ENCODE data around the gene FHOD1. TPM values are rescaled to one million over a fixed set of nuclear protein-coding genes. Genes with fewer than 3 reads are reported as not detected.

The FHOD1 gene
- total and polyA plus RNA-seq, 2 of the 13 experiments (the other 11 are each of a cell fraction or from before 2014, with no cell fraction given): 20.0 to 20.8 TPM

DNA sequence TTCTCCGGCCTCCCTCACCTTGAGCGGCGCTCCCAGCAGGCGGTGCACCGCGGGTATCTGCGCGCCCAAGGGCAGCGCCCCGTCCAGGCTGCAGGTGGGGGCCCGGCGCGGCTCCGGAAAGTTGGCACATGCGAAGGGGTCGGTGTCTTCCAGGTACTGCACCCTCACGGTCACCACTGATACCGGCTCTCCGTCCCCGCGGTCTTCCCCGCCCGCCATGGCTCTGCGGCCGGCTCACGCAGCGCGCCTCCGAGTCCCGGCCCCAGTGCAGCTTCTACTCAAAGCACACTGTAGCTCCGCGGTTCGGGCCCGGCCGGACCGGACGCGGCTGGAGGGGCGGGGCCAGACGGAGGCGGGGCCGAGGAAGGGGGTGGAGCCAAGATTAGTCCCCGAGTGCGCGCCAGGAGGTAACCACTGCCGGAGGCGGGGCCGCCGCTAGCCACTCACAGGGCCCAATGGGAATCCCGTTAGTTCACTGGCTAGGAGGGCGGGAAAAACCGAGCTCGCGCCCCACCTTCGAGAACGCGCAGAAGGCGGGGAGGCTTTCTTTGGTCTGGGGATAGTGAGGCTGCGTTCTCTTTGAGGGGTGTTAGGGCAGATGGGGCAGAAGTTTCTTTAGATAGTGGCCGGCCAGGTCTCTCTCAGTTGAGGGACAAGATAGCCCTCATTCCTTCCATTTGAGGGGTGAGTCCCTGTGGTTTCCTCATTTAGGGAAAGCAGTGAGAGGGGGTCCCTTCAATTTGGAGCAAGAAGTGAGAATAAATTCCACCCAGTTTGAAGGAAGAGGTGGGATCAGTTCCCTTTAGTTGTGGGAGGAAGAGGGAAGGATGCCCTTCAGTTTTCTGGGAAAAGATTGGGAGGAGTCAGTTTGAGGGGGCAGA, at the start of gene FHOD1 (continued):
- TF ChIP-seq ZNF142 (CRISPR knock-in tag; IDR thresholded peaks at IDR 0.05) (peak; percentile 95), HOXD1 (CRISPR knock-in tag; IDR thresholded peaks at IDR 0.05) (peak; percentile 69; the same call in 1 of the 2 replicates), ZNF382 (CRISPR knock-in tag; IDR thresholded peaks at IDR 0.05; ENCODE audit: borderline replicate concordance) (no peak), RBAK (CRISPR knock-in tag; IDR thresholded peaks at IDR 0.05) (no peak), NRL (CRISPR knock-in tag; IDR thresholded peaks at IDR 0.05; ENCODE audit: borderline replicate concordance) (peak; percentile 89; the same call in 1 of the 2 replicates), ZNF280D (CRISPR knock-in tag; IDR thresholded peaks at IDR 0.05) (0 out of 2 replicates have a peak, but pooled peaks have one; percentile 34), AKNA (CRISPR knock-in tag; IDR thresholded peaks at IDR 0.05; ENCODE audit: borderline replicate concordance) (no peak)
- TF ChIP-seq, protein P1, sequence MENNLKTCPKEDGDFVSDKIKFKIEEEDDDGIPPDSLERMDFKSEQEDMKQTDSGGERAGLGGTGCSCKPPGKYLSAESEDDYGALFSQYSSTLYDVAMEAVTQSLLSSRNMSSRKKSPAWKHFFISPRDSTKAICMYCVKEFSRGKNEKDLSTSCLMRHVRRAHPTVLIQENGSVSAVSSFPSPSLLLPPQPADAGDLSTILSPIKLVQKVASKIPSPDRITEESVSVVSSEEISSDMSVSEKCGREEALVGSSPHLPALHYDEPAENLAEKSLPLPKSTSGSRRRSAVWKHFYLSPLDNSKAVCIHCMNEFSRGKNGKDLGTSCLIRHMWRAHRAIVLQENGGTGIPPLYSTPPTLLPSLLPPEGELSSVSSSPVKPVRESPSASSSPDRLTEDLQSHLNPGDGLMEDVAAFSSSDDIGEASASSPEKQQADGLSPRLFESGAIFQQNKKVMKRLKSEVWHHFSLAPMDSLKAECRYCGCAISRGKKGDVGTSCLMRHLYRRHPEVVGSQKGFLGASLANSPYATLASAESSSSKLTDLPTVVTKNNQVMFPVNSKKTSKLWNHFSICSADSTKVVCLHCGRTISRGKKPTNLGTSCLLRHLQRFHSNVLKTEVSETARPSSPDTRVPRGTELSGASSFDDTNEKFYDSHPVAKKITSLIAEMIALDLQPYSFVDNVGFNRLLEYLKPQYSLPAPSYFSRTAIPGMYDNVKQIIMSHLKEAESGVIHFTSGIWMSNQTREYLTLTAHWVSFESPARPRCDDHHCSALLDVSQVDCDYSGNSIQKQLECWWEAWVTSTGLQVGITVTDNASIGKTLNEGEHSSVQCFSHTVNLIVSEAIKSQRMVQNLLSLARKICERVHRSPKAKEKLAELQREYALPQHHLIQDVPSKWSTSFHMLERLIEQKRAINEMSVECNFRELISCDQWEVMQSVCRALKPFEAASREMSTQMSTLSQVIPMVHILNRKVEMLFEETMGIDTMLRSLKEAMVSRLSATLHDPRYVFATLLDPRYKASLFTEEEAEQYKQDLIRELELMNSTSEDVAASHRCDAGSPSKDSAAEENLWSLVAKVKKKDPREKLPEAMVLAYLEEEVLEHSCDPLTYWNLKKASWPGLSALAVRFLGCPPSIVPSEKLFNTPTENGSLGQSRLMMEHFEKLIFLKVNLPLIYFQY (CRISPR knock-in tag; IDR thresholded peaks at IDR 0.05; ENCODE audit: borderline replicate concordance): peak; percentile 97
